HG03097 (cell line): ENCODE data around the gene NEDD4L.

Experiments used
- ATAC-seq: cut with Tn5 transposase; IDR thresholded peaks from one replicate; pipeline ENCODE4 v1.9.1; 2021; ENCODE audit not compliant: unreplicated experiment, low FRiP score

Gene NEDD4L

DNA sequence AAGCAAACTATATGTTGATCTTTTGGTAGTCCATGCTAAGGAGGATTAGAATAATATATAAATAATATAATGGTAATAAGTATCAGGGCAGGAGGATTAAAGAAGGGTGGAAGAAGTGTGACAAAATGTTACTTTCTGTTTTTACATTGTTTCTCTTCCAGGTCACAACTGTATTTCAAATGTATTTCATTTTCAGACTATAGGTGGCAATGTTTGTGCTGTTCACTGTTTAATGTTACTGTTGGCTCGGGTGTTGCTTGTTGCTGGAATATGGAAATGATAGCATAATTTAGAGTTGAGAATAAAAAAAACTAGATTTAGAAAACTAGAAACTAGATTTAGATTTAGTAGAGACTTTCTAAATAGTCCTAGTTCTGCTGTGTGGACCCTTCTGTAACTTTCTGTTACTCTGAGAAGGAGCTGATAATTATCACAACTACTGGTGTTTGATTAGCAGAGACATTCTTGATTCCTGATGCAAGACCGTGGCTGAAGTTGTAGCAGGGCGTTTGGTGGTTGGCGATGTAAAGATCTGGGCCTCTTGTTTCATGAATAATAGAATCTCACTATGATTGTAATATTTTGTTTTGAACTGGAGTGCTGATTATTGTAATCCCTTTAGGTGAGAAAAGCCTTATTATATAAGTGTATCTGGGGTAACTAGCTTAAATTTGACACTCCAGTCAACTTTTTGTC, 7.9 kb downstream of the NEDD4L start:
- ATAC-seq: no peak

DNA sequence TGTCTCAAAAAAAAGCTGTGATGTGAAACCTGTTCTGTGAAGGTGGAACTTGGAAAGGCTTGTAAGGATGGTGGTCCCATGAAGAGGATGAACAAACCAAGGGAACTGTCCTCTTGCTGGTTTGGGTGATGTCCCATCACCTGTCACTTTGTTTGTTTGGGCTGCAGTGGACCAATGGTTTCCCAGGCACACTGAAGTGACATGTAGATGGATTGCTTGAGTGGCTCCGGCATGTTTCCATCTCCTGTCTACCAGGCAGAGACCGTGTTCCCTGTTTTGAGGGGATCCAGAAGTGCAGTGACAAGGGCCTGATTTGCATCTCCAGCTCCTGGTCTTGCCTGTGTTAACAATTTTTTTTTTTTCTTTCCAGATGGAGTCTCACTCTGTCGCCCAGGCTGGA, 8.9 kb downstream of the NEDD4L start:
- ATAC-seq: no peak

DNA sequence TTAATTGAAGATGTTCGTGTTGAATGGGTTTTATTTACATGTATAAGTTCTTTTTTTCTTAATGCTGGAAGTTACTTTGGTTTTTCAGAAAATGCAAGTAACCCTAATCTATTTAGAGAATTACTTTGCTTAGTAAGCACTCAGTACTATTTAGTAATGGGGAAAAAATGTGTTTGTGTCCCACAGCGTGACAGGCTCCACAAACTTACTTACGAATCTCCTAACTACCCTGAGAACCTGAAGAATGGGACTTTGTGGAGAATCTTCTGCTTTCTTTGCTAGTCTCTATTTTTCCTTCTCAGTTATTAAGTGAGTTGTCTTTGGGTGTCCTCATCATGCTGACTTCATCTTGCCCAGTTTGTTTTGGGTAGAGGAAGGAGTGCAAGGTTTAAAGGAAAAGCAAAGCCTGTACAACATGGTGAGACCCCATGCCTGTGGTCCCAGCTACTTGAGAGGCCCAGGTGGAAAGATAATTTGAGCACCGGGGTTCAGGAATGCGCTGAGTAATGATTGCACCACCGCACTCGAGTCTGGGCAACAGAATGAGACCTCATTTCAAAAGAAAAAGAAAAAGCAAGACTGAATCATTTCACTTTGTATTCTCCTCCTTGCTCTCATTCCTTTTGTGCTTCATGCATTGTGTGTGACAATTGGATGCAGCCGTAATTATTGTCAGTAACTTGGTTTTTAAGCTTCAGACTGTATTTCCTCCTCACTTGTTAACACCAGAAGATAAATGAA, 10.2 kb downstream of the NEDD4L start:
- no peak for ATAC-seq

DNA sequence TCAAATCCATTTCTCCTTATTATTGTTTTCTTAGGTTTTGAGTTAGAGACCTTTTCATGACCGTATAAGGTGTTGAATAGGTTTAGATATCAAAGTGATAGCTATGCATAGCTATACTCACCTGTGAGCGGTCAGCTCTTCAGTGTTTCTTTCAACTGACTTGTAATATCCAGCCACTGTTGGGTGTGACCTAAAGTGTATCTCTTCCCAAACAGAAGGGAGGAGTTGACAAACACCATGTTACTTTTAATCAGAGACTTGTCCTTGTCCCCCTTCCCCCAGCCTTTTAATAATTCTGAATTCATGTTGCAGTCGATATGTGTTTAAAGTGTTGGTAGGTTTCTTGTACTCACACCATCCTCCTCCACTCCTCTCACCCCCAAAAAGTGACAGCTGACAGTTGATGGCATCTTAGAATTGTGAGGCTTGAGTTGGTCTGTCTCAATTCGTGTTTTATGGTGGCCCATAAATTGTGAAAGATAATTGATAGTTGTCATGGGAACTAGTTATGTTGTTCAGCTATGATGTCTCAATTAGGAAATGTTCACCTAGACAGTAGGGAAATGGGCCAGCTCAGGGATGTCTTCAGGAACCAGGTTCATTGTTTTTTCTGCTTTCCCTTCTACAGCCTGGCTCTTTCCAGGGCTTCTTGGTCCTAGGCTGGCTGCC, 12.0 kb downstream of the NEDD4L start:
- ATAC-seq: no peak

DNA sequence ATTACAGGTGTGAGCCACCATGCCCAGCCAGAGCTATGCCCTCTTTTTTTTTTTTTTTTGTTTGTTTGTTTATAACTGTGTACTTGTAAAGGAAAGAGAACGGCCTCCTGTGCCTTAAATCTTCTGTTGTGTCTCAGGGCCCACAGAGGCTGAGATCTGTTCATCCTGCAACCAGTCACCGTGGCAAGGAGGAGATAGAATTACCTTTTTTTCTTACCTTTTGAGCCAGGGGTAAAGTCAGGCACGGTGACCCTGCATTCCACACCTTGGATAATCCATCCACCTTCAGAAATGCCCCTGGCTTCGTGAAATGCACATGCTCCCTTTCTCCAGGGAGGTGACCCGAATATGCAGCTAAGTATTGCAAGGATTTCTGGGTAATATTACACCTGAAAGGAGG, 12.8 kb downstream of the NEDD4L start:
- ATAC-seq: no peak

DNA sequence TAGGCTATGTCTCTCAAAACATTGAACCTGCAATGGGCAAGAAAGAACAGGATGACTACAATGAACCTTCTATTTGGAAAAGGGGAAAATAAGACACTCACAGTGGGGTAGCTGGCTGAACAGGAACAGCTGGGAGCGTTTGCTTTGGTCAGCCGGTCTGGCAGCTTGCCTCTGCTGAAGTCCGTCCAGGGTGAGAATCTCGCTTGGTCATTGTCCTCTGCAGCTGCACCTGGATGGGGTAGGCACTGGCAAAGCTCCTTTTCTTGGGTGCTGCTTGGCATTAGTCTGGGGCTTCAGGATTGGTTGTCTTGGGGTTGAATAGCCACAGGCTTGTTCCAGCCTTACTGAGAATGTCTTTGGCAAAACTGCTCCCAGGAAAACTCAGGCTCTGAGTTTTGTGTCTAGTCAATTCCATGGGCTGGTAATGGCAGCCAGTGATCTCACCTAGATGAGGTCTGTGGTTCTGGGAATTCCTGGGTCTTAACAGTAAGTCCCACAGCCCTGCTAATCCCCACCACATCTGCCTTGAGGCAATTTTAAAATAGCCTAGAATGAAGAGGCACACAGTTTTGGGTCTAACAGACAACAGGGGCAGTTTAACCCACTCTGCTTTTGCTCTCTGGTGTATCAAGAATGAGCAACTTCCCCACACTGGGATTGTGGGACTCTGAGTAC, 13.4 kb downstream of the NEDD4L start:
- no peak for ATAC-seq

DNA sequence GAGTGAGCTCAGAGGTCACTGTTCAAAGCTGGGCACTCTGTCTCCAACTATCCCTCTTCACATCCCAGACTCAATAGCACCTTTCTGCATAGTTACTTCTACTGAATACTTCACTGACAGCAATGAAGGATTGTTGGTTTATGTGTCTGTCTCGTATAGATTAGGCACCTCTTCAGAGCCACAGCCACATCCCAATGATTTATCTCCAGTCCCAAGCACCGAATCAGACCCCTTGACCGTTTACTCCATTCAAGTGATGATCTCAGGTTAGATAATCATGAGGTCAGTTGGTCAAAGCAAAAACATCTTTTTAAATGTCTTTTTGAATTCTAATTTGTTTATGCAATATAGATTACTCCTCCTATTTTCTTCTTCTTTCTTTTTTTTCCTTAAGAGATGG, 14.7 kb downstream of the NEDD4L start:
- no peak for ATAC-seq

DNA sequence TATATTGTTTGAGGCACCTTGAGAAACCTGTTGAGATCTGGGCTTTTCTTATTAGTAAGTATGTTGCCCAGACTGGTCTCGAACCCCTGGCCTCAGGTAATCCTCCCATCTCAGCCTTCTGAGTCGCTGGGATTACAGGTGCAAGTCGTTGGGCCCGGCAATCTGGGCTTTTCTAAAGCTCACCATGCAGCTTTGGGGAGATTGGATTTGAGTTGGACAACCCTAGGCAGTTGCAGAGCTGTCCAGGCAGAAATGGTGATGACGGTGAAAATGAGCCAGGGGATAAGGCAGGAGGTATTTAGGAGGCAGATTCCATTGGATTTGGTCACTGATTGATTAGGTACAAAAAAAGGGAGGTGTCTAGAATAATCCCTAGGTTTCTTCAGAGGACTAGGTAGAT, 16.2 kb downstream of the NEDD4L start:
- ATAC-seq: no peak

DNA sequence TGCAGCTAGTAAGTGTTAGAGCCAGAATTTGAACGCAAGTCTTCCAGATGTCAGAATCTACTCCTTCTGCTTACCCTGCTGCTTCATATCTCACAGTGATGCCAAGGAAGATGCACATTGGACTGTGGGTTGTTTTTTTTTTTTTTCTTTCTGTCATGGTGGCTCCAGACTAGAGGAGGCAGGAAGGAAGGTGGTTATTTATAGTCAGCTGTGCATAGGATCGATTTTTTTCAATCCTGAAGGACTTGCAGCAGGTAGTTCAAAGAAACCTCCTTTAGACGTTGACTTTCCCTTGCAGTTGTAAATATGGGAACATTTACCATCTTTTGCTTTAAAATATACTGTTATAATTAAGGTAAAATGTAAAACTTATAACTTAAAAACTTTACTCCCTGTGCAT, 17.3 kb downstream of the NEDD4L start:
- no peak for ATAC-seq

DNA sequence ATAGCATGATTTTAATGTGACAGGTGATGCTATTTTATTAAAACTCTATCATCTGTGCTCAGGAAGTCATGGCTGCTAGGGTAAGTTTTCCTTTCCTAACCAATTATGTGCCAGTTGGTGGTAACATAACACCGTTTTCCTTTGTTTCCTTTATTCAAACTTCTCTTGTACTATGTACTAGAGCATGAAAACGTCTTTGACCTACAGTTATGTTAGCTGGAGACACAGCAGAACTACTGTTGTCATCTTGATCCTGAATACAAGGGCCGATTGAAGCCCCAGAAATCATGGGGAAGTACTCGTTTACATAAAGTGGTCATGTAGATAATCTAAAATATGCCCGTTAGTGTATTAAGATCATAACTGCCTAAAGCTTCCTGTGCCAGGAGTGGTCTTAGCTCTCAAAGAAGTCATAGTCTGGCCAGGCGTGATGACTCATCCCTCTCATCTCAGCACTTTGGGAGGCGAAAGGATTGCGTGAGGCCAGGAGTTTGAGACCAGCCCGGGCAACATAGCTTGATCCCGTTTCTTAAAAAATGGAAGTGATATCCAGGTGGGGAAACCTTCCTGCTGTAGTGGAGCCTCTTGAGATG, 20.5 kb downstream of the NEDD4L start:
- no peak for ATAC-seq

DNA sequence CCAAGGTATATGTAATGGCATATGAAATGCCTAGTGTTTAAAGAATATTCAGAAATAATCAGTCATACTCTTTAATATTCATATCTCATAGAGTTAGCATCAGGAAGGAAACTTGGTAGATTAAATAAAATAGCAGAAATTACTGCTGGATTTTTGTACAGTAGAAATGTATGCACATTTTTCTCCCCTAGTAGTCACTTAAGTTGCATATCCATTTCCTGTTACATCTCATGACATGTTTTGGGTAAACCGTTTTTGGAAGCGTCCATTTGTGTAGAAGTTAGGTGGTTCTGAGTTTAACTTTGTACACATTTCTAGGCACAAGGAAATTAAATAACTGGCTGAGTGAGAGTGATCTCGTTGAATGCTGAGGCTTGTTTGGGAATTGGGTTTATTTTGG, 21.9 kb downstream of the NEDD4L start:
- ATAC-seq: no peak

DNA sequence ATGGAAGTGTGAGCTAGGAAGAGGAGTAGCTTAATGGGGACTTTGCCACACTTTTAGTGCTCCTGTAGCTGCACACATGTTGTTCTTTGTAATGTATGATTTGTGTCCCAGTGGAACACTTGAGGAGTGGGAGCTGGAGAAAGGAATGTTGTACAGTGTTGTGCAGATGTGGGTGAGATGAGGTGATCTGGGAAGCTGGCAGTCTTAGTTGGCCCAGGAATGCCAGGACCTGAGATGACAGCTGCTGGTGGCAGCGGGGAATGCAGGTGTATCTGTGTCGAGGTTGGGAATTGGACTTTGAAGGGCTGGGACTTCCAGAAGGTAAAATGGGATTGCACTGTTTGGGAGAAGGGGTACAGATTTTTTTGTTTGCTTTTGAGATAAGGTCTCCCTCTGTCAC, 23.6 kb downstream of the NEDD4L start:
- no peak for ATAC-seq

DNA sequence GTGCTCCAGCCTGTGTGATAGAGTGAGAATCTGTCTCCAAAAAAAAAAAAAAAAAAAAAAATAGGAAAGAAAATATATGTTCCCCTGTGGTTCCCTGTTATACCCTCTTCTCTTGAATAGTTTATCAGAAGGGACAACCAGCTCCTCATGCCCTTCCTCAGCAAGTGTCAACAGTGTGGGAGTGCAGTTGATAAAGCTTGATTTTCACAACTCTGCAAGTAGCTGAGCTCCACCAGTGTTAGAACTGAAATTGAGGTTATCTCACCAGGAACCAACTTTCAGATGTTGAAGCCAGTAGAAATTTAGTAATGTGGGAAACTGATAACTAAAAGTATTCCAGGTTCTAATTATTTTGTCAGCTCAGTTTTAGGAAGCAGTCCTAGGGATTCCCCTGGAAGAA, 25.1 kb downstream of the NEDD4L start:
- ATAC-seq: no peak

DNA sequence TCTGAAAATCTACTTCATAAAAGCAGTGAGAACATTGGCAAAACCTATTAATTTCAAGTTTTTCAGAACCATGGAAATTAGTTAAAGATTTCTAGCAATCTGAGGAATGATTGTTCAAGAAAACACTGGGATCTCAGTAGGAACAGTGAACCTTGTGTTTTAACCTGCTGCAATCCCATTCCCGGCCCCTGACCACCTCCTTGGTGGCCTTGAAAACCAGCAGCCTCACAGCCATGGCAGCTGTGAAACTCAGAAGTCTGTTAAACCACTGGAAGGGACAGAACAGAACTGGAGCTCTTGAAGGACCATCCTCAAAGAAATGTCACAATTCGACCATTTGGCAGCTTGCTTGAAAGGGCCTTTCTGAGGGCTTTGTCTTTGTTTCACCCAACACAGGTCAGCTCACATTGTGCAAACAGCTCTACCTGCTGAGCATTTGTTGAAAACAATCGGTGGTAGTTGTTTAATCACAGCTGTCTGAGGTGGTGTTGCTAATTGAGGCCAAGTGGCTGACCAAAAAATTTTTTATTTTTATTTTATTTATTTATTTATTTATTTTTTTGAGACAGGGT, 25.8 kb downstream of the NEDD4L start:
- no peak for ATAC-seq

DNA sequence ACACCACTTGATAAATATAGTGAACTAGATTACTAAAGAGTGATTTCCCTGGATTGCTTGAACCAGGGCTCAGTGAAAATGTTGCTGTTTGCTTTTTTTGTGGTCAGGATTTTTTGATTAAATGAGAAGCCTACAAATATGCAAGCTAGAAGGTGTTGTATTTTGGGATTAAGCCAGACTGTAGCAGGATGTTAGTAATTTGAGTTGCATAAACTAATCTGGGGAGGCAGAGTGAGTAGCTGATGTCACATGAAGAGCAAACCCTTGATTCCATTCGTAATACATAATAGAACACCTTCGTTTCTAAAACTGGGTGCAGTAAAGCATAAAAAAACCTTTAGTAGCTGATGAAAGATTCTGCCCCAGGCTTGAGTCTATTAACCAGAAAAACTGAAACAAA, 32.0 kb downstream of the NEDD4L start:
- no peak for ATAC-seq

DNA sequence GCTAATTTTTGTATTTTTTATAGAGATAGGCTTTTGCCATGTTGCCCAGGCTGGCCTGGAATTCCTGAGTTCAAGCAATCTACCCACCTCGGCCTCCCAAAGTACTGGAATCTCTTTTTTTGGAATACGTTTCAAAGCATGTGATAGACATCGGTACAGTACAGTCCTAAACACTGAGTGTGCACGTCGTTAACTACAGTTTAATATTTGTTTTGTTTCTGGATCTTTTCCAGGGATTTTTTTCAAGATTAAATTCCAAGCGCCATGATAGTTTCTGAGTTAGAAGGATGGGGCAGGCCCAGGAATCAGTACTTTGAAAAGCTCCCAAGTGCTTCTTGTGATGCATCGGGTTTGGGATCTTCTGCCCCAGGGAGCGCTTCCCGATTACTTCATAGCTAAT, 33.3 kb downstream of the NEDD4L start:
- ATAC-seq: no peak

DNA sequence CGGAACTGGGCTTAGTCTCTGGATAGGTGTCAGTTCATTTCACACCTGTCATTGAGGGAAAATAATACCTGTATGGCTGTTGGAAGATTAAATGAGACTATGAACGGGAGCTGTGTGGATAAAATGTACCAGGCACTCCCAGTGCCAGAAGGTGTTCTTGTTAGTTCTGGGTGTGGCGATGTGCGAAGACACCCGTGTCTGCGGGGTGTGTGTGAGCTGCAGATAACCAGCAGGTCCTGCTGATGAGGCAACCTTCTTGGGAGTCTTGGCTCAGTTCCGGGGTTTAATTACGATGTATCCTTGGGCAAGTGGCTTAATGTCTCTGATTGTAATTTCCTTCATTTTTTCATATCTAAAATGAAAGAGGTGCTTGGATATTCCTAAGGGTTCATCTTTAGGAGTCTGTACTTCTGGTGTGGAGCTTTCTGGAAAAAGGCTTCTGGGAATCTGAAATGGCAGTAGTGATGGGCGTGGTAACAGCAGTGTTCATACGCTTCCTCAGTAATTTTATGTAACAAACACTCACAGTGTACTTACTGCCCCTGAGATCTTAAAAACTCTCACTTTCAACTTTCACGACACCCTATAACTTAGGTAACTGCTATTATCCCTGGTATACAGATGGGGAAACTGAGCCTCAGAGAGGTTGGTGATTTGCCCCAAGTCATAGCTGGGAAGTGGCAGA, 35.0 kb downstream of the NEDD4L start:
- ATAC-seq: no peak

DNA sequence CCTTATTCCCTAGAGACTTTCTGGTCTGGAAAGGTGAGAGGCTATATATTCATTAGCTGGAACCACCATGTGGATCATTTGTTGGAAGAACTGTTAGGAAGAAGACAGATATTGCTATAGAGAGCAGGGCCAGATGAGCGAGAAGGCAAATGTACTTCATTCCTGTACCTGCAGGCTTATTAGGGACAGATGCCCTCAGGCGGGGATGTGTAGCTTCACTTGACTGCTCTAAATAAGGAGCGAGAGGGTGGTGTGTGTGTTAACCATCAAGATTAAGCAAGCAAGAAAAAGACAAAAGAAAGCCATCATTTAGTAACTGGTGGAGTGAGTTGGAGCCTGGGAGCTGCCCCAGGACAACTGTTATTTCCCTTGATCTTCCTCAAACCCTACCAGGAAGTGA, 36.4 kb downstream of the NEDD4L start:
- no peak for ATAC-seq

DNA sequence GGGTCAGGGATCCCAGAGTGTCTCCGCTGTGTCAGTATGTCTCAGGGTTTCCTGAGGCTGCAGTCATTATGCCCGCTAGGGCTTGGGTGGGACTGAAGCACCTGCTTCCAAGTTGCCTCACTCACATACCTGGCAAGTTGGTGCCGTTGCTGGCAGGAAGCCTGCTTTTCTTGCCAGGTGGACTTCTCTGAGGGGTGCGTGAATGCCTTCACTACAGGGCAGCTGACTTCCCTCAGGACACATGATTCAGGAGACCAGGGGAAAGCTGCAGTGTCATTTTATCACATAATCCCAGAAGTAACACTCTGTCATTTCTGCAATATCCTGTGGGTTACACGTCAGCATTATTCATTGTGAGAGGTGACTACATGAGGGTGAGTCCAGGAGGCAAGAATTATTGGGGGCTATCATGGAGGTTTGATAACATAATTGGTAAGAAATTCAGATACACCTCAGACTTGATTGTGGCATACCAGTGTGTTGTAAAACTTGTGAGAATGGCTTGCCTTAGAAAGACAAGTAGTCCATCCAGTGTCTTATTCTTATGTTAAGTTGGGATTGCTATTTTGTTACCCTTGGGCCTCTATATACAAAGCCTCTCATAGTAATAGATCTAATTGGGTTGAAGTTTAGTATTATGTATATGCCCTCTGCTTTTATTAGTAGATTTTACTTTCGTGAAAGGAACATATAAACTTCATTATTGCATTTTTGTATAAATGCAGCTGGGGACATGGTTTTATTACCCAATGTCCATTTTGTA, 44.1 kb downstream of the NEDD4L start:
- no peak for ATAC-seq
